Measurements from ENCODE around the gene EN2.
A peak's percentile ranks its signal among the peaks of the same experiment; 100 is the strongest.

Gene EN2

GRCh38 chr7:155495440-155496248 is 37.7 kb downstream of the EN2 start:
- TF ChIP-seq CTCF (conservative IDR thresholded peaks at IDR 0.05; ENCODE audit: low read depth, low read length), result no peak
- H3K4me3 ChIP-seq (ENCODE audit: low read depth, low read length), result no peak overlapping the region
- DNase-seq (ENCODE audit: low read depth), result no peak

GRCh38 chr7:155496267-155497005 is 38.5 kb downstream of the EN2 start:
- TF ChIP-seq CTCF (conservative IDR thresholded peaks at IDR 0.05; ENCODE audit: low read depth, low read length), result no peak
- DNase-seq (ENCODE audit: low read depth), result no peak
- no peak overlapping the region for H3K4me3 ChIP-seq (ENCODE audit: low read depth, low read length)

- no peak for TF ChIP-seq CTCF (conservative IDR thresholded peaks at IDR 0.05; ENCODE audit: low read depth, low read length)
- H3K4me3 ChIP-seq (ENCODE audit: low read depth, low read length), result no peak overlapping the region
- DNase-seq (ENCODE audit: low read depth), result no peak
Observed at GRCh38 chr7:155497149-155497901, 39.4 kb downstream of the EN2 start.

- no peak overlapping the region for H3K4me3 ChIP-seq (ENCODE audit: low read depth, low read length)
- no peak for TF ChIP-seq CTCF (conservative IDR thresholded peaks at IDR 0.05; ENCODE audit: low read depth, low read length)
- DNase-seq (ENCODE audit: low read depth), result no peak
Observed at GRCh38 chr7:155505422-155505793, 47.5 kb downstream of the EN2 start.

GRCh38 chr7:155506854-155507337 is 49.0 kb downstream of the EN2 start:
- no peak overlapping the region for H3K4me3 ChIP-seq (ENCODE audit: low read depth, low read length)
- TF ChIP-seq CTCF (conservative IDR thresholded peaks at IDR 0.05; ENCODE audit: low read depth, low read length), result no peak
- peak; percentile 17 for DNase-seq (ENCODE audit: low read depth)

- no peak overlapping the region for H3K4me3 ChIP-seq (ENCODE audit: low read depth, low read length)
- no peak for DNase-seq (ENCODE audit: low read depth)
- no peak for TF ChIP-seq CTCF (conservative IDR thresholded peaks at IDR 0.05; ENCODE audit: low read depth, low read length)
Observed at GRCh38 chr7:155507576-155507975, 49.6 kb downstream of the EN2 start.
